WTC11 (cell line): ENCODE data around the gene CAMTA1. TPM values are rescaled to one million over a fixed set of nuclear protein-coding genes. Genes with fewer than 3 reads are reported as not detected.

Experiments
- ATAC-seq: fragments of 200-7000 bp; cut with Tn5 transposase; 2 replicates; pipeline ENCODE4 v1.10.0; 2021; ENCODE audit warnings: mild to moderate bottlenecking, moderate library complexity
- CTCF ChIA-PET: fragments of 300-600 bp; sonication (Branson Sonifier 250); formaldehyde crosslinking; loops from one replicate; lab custom pipeline; 2021; ENCODE audit warnings: antibody characterized with exemption; lab: Charles Lee
- POLR2A ChIA-PET: fragments of 350-600 bp; sonication (Branson Sonifier 250); formaldehyde crosslinking; loops from one replicate; lab custom pipeline; 2021; ENCODE audit warnings: antibody characterized with exemption; lab: Charles Lee
- DNase-seq: peaks from one replicate; pipeline ENCODE4 v3.0.0; 2021; ENCODE audit warnings: low spot score
- H3K27ac Mint-ChIP-seq: 2 replicates; pipeline ENCODE4 v1.8.0; 2021; ENCODE audit warnings: mixed read lengths
- H3K27me3 Mint-ChIP-seq: 2 replicates; pipeline ENCODE4 v1.8.0; 2021; ENCODE audit warnings: low read depth, mild to moderate bottlenecking, moderate library complexity, mixed read lengths
- H3K36me3 Mint-ChIP-seq: 2 replicates; pipeline ENCODE4 v1.8.0; 2021; ENCODE audit warnings: mixed read lengths
- H3K4me1 Mint-ChIP-seq: 2 replicates; pipeline ENCODE4 v1.8.0; 2022; ENCODE audit warnings: mixed read lengths
- H3K4me3 Mint-ChIP-seq: 2 replicates; pipeline ENCODE4 v1.8.0; 2021; ENCODE audit warnings: mild to moderate bottlenecking, moderate library complexity, mixed read lengths
- H3K9me3 Mint-ChIP-seq: 2 replicates; pipeline ENCODE4 v1.8.0; 2021; ENCODE audit warnings: mixed read lengths
- JAZF1 ChIP-seq: fragments of 250-450 bp; sonication (Bioruptor Pico); IDR thresholded peaks from 2 replicates; pipeline ENCODE4 v1.9.0; 2021; ENCODE audit warnings: moderate library complexity, mild to moderate bottlenecking, inconsistent platforms
- NFATC4 ChIP-seq: fragments of 250-450 bp; sonication (Bioruptor Pico); IDR thresholded peaks from 2 replicates; pipeline ENCODE4 v1.9.0; 2021; ENCODE audit warnings: mild to moderate bottlenecking
- NR2C2 ChIP-seq: sonication (generic); formaldehyde crosslinking; IDR thresholded peaks from 2 replicates; pipeline ENCODE4 v1.8.0; 2022; ENCODE audit warnings: mild to moderate bottlenecking, missing genetic modification reagents
- NR3C1 ChIP-seq: sonication (generic); formaldehyde crosslinking; conservative IDR thresholded peaks from 2 replicates; pipeline ENCODE4 v1.8.1; 2023; ENCODE audit warnings: low read depth, mild to moderate bottlenecking, missing genetic modification reagents
- RORB ChIP-seq: fragments of 250-450 bp; sonication (Bioruptor Pico); IDR thresholded peaks from 2 replicates; pipeline ENCODE4 v1.9.0; 2021; ENCODE audit warnings: mild to moderate bottlenecking
- SP1 ChIP-seq: sonication (generic); formaldehyde crosslinking; conservative IDR thresholded peaks from 2 replicates; pipeline ENCODE4 v1.8.1; 2022; ENCODE audit warnings: missing genetic modification reagents
- TEAD1 ChIP-seq: sonication (generic); formaldehyde crosslinking; IDR thresholded peaks from 2 replicates; pipeline ENCODE4 v1.8.0; 2022; ENCODE audit warnings: mild to moderate bottlenecking, missing genetic modification reagents
- TEAD4 ChIP-seq: sonication (generic); formaldehyde crosslinking; IDR thresholded peaks from 2 replicates; pipeline ENCODE4 v1.8.0; 2022; ENCODE audit warnings: mild to moderate bottlenecking, missing genetic modification reagents
- ZNF232 ChIP-seq: sonication (generic); formaldehyde crosslinking; IDR thresholded peaks from 2 replicates; pipeline ENCODE4 v1.8.0; 2022; ENCODE audit warnings: mild to moderate bottlenecking, missing genetic modification reagents
- ZNF423 ChIP-seq: fragments of 250-450 bp; sonication (Bioruptor Pico); IDR thresholded peaks from 2 replicates; pipeline ENCODE4 v2.1.2; 2022; ENCODE audit warnings: mild to moderate bottlenecking, moderate library complexity
- total RNA-seq: library from RNA; stranded (reverse); gene quantifications from 3 replicates; pipeline ENCODE4 v1.2.3, GENCODE V29; 2021
- TF ChIP-seq, protein P1 (sequence below): fragments of 250-450 bp; sonication (Bioruptor Pico); IDR thresholded peaks from 2 replicates; pipeline ENCODE4 v1.9.0; 2021; ENCODE audit warnings: mild to moderate bottlenecking
- TF ChIP-seq, protein P2 (sequence below): sonication (generic); formaldehyde crosslinking; IDR thresholded peaks from 2 replicates; pipeline ENCODE4 v1.8.1; 2023; ENCODE audit warnings: mild to moderate bottlenecking, missing genetic modification reagents
- TF ChIP-seq, protein P3 (sequence below): fragments of 250-450 bp; sonication (Bioruptor Pico); IDR thresholded peaks from 2 replicates; pipeline ENCODE4 v2.1.2; 2022; ENCODE audit warnings: mild to moderate bottlenecking, moderate library complexity
- TF ChIP-seq, protein P4 (sequence below): sonication (generic); formaldehyde crosslinking; IDR thresholded peaks from 2 replicates; pipeline ENCODE4 v1.8.0; 2022; ENCODE audit warnings: mild to moderate bottlenecking, missing genetic modification reagents
- TF ChIP-seq, protein P5 (sequence below): sonication (generic); formaldehyde crosslinking; IDR thresholded peaks from 2 replicates; pipeline ENCODE4 v1.8.0; 2022; ENCODE audit warnings: mild to moderate bottlenecking, missing genetic modification reagents
- TF ChIP-seq, protein P6 (sequence below): sonication (generic); formaldehyde crosslinking; IDR thresholded peaks from 2 replicates; pipeline ENCODE4 v1.8.0; 2023; ENCODE audit warnings: missing genetic modification reagents, mild to moderate bottlenecking, borderline replicate concordance
- TF ChIP-seq, protein P7 (sequence below): sonication (generic); formaldehyde crosslinking; IDR thresholded peaks from 2 replicates; pipeline ENCODE4 v1.8.1; 2023; ENCODE audit warnings: mild to moderate bottlenecking, missing genetic modification reagents, moderate library complexity
- TF ChIP-seq, protein P8 (sequence below): sonication (generic); formaldehyde crosslinking; conservative IDR thresholded peaks from 2 replicates; pipeline ENCODE4 v1.8.1; 2022; ENCODE audit warnings: mild to moderate bottlenecking, missing genetic modification reagents
- TF ChIP-seq, protein P9 (sequence below): sonication (generic); formaldehyde crosslinking; IDR thresholded peaks from 2 replicates; pipeline ENCODE4 v1.8.1; 2022; ENCODE audit warnings: low read depth, mild to moderate bottlenecking, moderate library complexity, missing genetic modification reagents, borderline replicate concordance

Gene CAMTA1
- total RNA-seq, 1 experiment from 2014 or later: 86.4 TPM

DNA sequence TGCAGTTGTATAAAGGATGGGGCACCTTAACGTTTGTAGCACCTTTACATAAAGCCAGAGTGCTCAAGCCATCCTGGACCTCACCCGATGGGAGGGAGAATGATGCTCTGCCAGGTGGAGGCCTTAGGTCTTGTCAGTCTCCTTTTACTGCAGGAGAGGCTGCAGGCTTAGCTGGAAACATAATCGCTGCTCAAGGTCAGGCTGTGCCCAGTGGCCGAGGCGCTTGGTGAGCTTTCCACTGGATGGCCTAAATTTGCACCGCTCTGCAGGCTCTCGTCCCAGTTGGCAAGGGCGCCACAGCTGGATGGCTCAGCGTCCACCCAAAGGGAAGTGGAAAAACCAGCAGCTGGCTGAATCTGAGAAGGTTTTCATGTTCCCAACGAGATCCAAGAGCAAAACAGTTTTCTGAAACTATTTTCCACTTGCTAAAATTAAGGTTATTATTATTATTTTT is 438.9 kb downstream of the CAMTA1 start:
- no peaks in the 10 kb centered on the region for H3K36me3 Mint-ChIP-seq
- H3K9me3 Mint-ChIP-seq: no peaks in the 10 kb centered on the region
- H3K27ac Mint-ChIP-seq: no peak overlapping the region
- CTCF ChIA-PET: interaction anchor here (0.6 to 2.4 kb wide), 22 partner anchors 11 to 441 kb away, joined by 3 to 28 read pairs (median 4); partner anchors contain the start of gene CAMTA1
- POLR2A ChIA-PET: interaction anchor here (1.1 kb wide), 1 partner anchor 220 kb away, joined by 3 read pairs; no protein-coding TSS in a partner anchor
- H3K4me1 Mint-ChIP-seq: no peaks in the 10 kb centered on the region
- DNase-seq: no peak
- no peak overlapping the region for H3K4me3 Mint-ChIP-seq
- TF ChIP-seq NFATC4 (CRISPR knock-in tag) (no peak), TEAD1 (CRISPR knock-in tag) (no peak), TEAD4 (CRISPR knock-in tag) (no peak), NR2C2 (CRISPR knock-in tag) (no peak), JAZF1 (CRISPR knock-in tag) (no peak), ZNF423 (CRISPR knock-in tag) (no peak)
- TF ChIP-seq, protein P1, sequence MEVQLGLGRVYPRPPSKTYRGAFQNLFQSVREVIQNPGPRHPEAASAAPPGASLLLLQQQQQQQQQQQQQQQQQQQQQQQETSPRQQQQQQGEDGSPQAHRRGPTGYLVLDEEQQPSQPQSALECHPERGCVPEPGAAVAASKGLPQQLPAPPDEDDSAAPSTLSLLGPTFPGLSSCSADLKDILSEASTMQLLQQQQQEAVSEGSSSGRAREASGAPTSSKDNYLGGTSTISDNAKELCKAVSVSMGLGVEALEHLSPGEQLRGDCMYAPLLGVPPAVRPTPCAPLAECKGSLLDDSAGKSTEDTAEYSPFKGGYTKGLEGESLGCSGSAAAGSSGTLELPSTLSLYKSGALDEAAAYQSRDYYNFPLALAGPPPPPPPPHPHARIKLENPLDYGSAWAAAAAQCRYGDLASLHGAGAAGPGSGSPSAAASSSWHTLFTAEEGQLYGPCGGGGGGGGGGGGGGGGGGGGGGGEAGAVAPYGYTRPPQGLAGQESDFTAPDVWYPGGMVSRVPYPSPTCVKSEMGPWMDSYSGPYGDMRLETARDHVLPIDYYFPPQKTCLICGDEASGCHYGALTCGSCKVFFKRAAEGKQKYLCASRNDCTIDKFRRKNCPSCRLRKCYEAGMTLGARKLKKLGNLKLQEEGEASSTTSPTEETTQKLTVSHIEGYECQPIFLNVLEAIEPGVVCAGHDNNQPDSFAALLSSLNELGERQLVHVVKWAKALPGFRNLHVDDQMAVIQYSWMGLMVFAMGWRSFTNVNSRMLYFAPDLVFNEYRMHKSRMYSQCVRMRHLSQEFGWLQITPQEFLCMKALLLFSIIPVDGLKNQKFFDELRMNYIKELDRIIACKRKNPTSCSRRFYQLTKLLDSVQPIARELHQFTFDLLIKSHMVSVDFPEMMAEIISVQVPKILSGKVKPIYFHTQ (CRISPR knock-in tag): no peak
- TF ChIP-seq, protein P2, sequence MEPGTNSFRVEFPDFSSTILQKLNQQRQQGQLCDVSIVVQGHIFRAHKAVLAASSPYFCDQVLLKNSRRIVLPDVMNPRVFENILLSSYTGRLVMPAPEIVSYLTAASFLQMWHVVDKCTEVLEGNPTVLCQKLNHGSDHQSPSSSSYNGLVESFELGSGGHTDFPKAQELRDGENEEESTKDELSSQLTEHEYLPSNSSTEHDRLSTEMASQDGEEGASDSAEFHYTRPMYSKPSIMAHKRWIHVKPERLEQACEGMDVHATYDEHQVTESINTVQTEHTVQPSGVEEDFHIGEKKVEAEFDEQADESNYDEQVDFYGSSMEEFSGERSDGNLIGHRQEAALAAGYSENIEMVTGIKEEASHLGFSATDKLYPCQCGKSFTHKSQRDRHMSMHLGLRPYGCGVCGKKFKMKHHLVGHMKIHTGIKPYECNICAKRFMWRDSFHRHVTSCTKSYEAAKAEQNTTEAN (CRISPR knock-in tag): no peak
- TF ChIP-seq, protein P3, sequence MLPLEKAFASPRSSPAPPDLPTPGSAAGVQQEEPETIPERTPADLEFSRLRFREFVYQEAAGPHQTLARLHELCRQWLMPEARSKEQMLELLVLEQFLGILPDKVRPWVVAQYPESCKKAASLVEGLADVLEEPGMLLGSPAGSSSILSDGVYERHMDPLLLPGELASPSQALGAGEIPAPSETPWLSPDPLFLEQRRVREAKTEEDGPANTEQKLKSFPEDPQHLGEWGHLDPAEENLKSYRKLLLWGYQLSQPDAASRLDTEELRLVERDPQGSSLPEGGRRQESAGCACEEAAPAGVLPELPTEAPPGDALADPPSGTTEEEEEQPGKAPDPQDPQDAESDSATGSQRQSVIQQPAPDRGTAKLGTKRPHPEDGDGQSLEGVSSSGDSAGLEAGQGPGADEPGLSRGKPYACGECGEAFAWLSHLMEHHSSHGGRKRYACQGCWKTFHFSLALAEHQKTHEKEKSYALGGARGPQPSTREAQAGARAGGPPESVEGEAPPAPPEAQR (CRISPR knock-in tag): no peak
- TF ChIP-seq, all 79 proteins: peak for 0
- no peaks in the 10 kb centered on the region for H3K27me3 Mint-ChIP-seq
- no peak for ATAC-seq

DNA sequence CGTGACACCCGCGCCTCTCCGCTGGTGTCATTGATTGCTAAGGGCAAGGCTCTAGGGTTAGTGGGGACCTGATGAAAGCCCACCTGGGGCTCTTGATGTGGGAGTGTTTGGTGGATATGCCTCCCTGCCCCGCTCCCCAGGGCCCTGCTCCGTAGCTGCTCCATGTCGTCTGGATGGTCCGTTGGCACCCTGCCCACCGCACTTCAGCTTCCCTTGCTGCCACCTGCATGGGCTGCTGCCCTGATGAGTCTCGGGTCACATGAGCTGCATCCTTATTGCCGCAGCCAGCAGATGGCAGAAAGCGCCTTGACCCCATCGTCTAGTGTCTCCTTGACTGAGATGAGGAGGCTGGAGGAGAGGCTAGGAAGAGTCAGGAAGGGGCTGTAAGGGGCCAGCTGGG is 439.4 kb downstream of the CAMTA1 start:
- H3K27me3 Mint-ChIP-seq: no peaks in the 10 kb centered on the region
- DNase-seq (peak; percentile 50), ATAC-seq (peak; percentile 69)
- TF ChIP-seq SP1 (CRISPR knock-in tag): no peak
- TF ChIP-seq, protein P4, sequence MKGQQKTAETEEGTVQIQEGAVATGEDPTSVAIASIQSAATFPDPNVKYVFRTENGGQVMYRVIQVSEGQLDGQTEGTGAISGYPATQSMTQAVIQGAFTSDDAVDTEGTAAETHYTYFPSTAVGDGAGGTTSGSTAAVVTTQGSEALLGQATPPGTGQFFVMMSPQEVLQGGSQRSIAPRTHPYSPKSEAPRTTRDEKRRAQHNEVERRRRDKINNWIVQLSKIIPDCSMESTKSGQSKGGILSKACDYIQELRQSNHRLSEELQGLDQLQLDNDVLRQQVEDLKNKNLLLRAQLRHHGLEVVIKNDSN: peak; percentile 77
- TF ChIP-seq, protein P5, sequence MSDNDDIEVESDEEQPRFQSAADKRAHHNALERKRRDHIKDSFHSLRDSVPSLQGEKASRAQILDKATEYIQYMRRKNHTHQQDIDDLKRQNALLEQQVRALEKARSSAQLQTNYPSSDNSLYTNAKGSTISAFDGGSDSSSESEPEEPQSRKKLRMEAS (CRISPR knock-in tag): no peak
- no peak for TF ChIP-seq NR3C1 (CRISPR knock-in tag)
- TF ChIP-seq, protein P6, sequence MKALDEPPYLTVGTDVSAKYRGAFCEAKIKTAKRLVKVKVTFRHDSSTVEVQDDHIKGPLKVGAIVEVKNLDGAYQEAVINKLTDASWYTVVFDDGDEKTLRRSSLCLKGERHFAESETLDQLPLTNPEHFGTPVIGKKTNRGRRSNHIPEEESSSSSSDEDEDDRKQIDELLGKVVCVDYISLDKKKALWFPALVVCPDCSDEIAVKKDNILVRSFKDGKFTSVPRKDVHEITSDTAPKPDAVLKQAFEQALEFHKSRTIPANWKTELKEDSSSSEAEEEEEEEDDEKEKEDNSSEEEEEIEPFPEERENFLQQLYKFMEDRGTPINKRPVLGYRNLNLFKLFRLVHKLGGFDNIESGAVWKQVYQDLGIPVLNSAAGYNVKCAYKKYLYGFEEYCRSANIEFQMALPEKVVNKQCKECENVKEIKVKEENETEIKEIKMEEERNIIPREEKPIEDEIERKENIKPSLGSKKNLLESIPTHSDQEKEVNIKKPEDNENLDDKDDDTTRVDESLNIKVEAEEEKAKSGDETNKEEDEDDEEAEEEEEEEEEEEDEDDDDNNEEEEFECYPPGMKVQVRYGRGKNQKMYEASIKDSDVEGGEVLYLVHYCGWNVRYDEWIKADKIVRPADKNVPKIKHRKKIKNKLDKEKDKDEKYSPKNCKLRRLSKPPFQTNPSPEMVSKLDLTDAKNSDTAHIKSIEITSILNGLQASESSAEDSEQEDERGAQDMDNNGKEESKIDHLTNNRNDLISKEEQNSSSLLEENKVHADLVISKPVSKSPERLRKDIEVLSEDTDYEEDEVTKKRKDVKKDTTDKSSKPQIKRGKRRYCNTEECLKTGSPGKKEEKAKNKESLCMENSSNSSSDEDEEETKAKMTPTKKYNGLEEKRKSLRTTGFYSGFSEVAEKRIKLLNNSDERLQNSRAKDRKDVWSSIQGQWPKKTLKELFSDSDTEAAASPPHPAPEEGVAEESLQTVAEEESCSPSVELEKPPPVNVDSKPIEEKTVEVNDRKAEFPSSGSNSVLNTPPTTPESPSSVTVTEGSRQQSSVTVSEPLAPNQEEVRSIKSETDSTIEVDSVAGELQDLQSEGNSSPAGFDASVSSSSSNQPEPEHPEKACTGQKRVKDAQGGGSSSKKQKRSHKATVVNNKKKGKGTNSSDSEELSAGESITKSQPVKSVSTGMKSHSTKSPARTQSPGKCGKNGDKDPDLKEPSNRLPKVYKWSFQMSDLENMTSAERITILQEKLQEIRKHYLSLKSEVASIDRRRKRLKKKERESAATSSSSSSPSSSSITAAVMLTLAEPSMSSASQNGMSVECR (CRISPR knock-in tag): no peak
- TF ChIP-seq, protein P7, sequence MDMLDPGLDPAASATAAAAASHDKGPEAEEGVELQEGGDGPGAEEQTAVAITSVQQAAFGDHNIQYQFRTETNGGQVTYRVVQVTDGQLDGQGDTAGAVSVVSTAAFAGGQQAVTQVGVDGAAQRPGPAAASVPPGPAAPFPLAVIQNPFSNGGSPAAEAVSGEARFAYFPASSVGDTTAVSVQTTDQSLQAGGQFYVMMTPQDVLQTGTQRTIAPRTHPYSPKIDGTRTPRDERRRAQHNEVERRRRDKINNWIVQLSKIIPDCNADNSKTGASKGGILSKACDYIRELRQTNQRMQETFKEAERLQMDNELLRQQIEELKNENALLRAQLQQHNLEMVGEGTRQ: peak; percentile 81
- no peak for TF ChIP-seq ZNF232 (CRISPR knock-in tag)
- TF ChIP-seq RORB (CRISPR knock-in tag): no peak
- TF ChIP-seq, protein P8, sequence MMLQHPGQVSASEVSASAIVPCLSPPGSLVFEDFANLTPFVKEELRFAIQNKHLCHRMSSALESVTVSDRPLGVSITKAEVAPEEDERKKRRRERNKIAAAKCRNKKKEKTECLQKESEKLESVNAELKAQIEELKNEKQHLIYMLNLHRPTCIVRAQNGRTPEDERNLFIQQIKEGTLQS (CRISPR knock-in tag): no peak
- TF ChIP-seq, protein P9, sequence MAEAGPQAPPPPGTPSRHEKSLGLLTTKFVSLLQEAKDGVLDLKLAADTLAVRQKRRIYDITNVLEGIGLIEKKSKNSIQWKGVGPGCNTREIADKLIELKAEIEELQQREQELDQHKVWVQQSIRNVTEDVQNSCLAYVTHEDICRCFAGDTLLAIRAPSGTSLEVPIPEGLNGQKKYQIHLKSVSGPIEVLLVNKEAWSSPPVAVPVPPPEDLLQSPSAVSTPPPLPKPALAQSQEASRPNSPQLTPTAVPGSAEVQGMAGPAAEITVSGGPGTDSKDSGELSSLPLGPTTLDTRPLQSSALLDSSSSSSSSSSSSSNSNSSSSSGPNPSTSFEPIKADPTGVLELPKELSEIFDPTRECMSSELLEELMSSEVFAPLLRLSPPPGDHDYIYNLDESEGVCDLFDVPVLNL (CRISPR knock-in tag): no peak
- H3K4me1 Mint-ChIP-seq: no peaks in the 10 kb centered on the region
- POLR2A ChIA-PET: interaction anchor here (1.1 kb wide), 1 partner anchor 219 kb away, joined by 3 read pairs; no protein-coding TSS in a partner anchor
- no peaks in the 10 kb centered on the region for H3K9me3 Mint-ChIP-seq
- CTCF ChIA-PET: interaction anchor here (0.6 to 2.4 kb wide), 22 partner anchors 11 to 440 kb away, joined by 3 to 28 read pairs (median 4); partner anchors contain the start of gene CAMTA1
- no peak overlapping the region for H3K27ac Mint-ChIP-seq
- H3K4me3 Mint-ChIP-seq: no peak overlapping the region
- no peaks in the 10 kb centered on the region for H3K36me3 Mint-ChIP-seq
